GM18858 (cell line): ENCODE measurements around the gene FOXE1.

Experiments used
- ATAC-seq: cut with Tn5 transposase; IDR thresholded peaks from one replicate; pipeline ENCODE4 v1.9.1; 2021; ENCODE audit not compliant: unreplicated experiment

The FOXE1 gene

GRCh38 chr9:97864396-97864795, 11.4 kb downstream of the FOXE1 start:
- ATAC-seq: no peak

- ATAC-seq: no peak
Measured at GRCh38 chr9:97866300-97866699, 13.3 kb downstream of the FOXE1 start.

GRCh38 chr9:97866848-97867247, 13.8 kb downstream of the FOXE1 start:
- no peak for ATAC-seq

GRCh38 chr9:97868859-97869258, 15.8 kb downstream of the FOXE1 start:
- no peak for ATAC-seq

- no peak for ATAC-seq
Measured at GRCh38 chr9:97873425-97873824, 20.4 kb downstream of the FOXE1 start.

GRCh38 chr9:97873882-97874281, 20.9 kb downstream of the FOXE1 start:
- no peak for ATAC-seq

- no peak for ATAC-seq
Measured at GRCh38 chr9:97874624-97875023, 21.6 kb downstream of the FOXE1 start.

GRCh38 chr9:97875111-97875510, 22.1 kb downstream of the FOXE1 start:
- ATAC-seq: no peak

- ATAC-seq: no peak
Measured at GRCh38 chr9:97876061-97876460, 23.0 kb downstream of the FOXE1 start.

- ATAC-seq: no peak
Measured at GRCh38 chr9:97880336-97880735, 27.3 kb downstream of the FOXE1 start.

- no peak for ATAC-seq
Measured at GRCh38 chr9:97889941-97890887, 37.2 kb downstream of the FOXE1 start.

GRCh38 chr9:97891736-97892135, 38.7 kb downstream of the FOXE1 start:
- ATAC-seq: no peak

GRCh38 chr9:97892421-97892820, 39.4 kb downstream of the FOXE1 start:
- no peak for ATAC-seq

GRCh38 chr9:97895211-97895610, 42.2 kb downstream of the FOXE1 start:
- ATAC-seq: no peak

GRCh38 chr9:97895695-97896332, 42.8 kb downstream of the FOXE1 start:
- ATAC-seq: no peak

- ATAC-seq: no peak
Measured at GRCh38 chr9:97900103-97900737, 47.2 kb downstream of the FOXE1 start.

GRCh38 chr9:97900738-97901565, 47.9 kb downstream of the FOXE1 start:
- no peak for ATAC-seq

- ATAC-seq: no peak
Measured at GRCh38 chr9:97903177-97903576, 50.2 kb downstream of the FOXE1 start.

GRCh38 chr9:97904725-97905124, 51.7 kb downstream of the FOXE1 start:
- ATAC-seq: no peak

- no peak for ATAC-seq
Measured at GRCh38 chr9:97905228-97905627, 52.2 kb downstream of the FOXE1 start.
